A549 (cell line): ENCODE results near the gene CP. TPM values are rescaled to one million over a fixed set of nuclear protein-coding genes. Genes with fewer than 3 reads are reported as not detected.
"Not testable (repeated sequence)": the region's sequence is repeated elsewhere in the genome, so short reads cannot be mapped to it uniquely, and the experiment has no call there.

ENCODE experiments used
- ATAC-seq, 2 experiments: fragments of 200-7000 bp in 1 of 2; fragments of >200 bp in 1 of 2; cut with Nextera tagmentation in 1 of 2; cut with Tn5 transposase in 1 of 2; 3 replicates each; pipeline versions ENCODE4 v1.8.0 to v1.9.1; 2018 to 2020; ENCODE audit warnings: mild to moderate bottlenecking in 1 of 2, moderate library complexity in 1 of 2
- CTCF ChIA-PET: fragments of 300-600 bp; sonication (Branson Sonifier 250); formaldehyde crosslinking; extraction: SDS; loops from one replicate; lab custom pipeline; 2021; ENCODE audit warnings: antibody characterized with exemption, inconsistent platforms; lab: Yijun Ruan, JAX
- POLR2A ChIA-PET: fragments of 350-600 bp; formaldehyde crosslinking; extraction: SDS; loops from one replicate; lab custom pipeline; 2021; ENCODE audit warnings: antibody characterized with exemption, inconsistent platforms; lab: Yijun Ruan, JAX
- DNase-seq, 2 experiments: peaks; one replicate each; pipeline versions ENCODE4 v3.0.0 to v3.0.0-alpha.2; 2011 to 2016; ENCODE audit warnings: low read depth in 1 of 2, low spot score in 1 of 2
- FAIRE-seq: peaks from 2 replicates; lab custom pipeline; 2011; peaks lifted over from hg19 to GRCh38; lab: Jason Lieb, UNC
- H3K27ac ChIP-seq, 2 experiments: fragments of >200 bp; sonication (Bioruptor Twin); formaldehyde crosslinking; 3 replicates each; pipeline ENCODE4 v1.5.1; 2016 to 2017
- H3K4me1 ChIP-seq: fragments of >200 bp; sonication (Bioruptor Twin); formaldehyde crosslinking; 3 replicates; pipeline ENCODE4 v1.6.1; 2016
- H3K4me2 ChIP-seq: fragments of >200 bp; sonication (Bioruptor Twin); formaldehyde crosslinking; 3 replicates; pipeline ENCODE4 v1.6.1; 2016
- H3K4me3 ChIP-seq: fragments of >200 bp; sonication (Bioruptor Twin); formaldehyde crosslinking; 3 replicates; pipeline ENCODE4 v1.5.1; 2016
- H3K9me3 ChIP-seq: fragments of >200 bp; sonication (Bioruptor Twin); formaldehyde crosslinking; 3 replicates; pipeline ENCODE4 v1.6.1; 2016
- BHLHE40 ChIP-seq: IDR thresholded peaks from 2 replicates; pipeline ENCODE4 v1.6.1; 2012; ENCODE audit warnings: low read depth, low read length, inconsistent platforms
- CBX2 ChIP-seq: fragments of 200-600 bp; sonication (generic); IDR thresholded peaks from 2 replicates; pipeline ENCODE4 v1.6.1; 2016; ENCODE audit warnings: low read depth, mild to moderate bottlenecking, borderline replicate concordance
- CBX8 ChIP-seq: fragments of 200-600 bp; sonication (generic); IDR thresholded peaks from 2 replicates; pipeline ENCODE4 v1.6.1; 2016
- CEBPB ChIP-seq, 2 experiments: fragments of >200 bp in 1 of 2; sonication (Bioruptor Twin) in 1 of 2; formaldehyde crosslinking in 1 of 2; IDR thresholded peaks; 2 replicates each; pipeline ENCODE4 v1.6.1; 2012 to 2016
- CTCF ChIP-seq: fragments of >200 bp; sonication (Bioruptor Twin); formaldehyde crosslinking; IDR thresholded peaks from 3 replicates; pipeline ENCODE4 v1.5.1; 2016
- ELK1 ChIP-seq: fragments of 150-350 bp; IDR thresholded peaks from 2 replicates; pipeline ENCODE4 v1.6.1; 2014; ENCODE audit warnings: low read depth, mild to moderate bottlenecking, low read length
- HEYL ChIP-seq: fragments of 250-450 bp; sonication (Bioruptor Pico); IDR thresholded peaks from 2 replicates; pipeline ENCODE4 v1.8.0; 2021; ENCODE audit warnings: mild to moderate bottlenecking, moderate library complexity
- HOXB13 ChIP-seq: fragments of 250-450 bp; sonication (Bioruptor Pico); IDR thresholded peaks from 2 replicates; pipeline ENCODE4 v1.5.0; 2020; ENCODE audit warnings: low read depth, mild to moderate bottlenecking, moderate library complexity
- HOXB5 ChIP-seq: fragments of 250-450 bp; sonication (Bioruptor Pico); IDR thresholded peaks from 2 replicates; pipeline ENCODE4 v1.5.0; 2020; ENCODE audit warnings: mild to moderate bottlenecking, moderate library complexity
- MAZ ChIP-seq: fragments of 150-350 bp; IDR thresholded peaks from 2 replicates; pipeline ENCODE4 v1.6.1; 2014; ENCODE audit warnings: antibody characterized with exemption, low read depth, low read length, borderline replicate concordance
- NR3C1 ChIP-seq: fragments of >200 bp; sonication (Bioruptor Twin); formaldehyde crosslinking; IDR thresholded peaks from 3 replicates; pipeline ENCODE4 v1.6.1; 2017
- PHF8 ChIP-seq: fragments of 200-600 bp; sonication (generic); IDR thresholded peaks from 2 replicates; pipeline ENCODE4 v1.6.1; 2016; ENCODE audit warnings: low read depth, mild to moderate bottlenecking, antibody characterized with exemption, moderate library complexity, borderline replicate concordance
- POLR2A ChIP-seq: IDR thresholded peaks from 2 replicates; pipeline ENCODE4 v1.6.1; 2012; ENCODE audit warnings: mild to moderate bottlenecking, low read length
- RARB ChIP-seq: fragments of 250-450 bp; sonication (Bioruptor Pico); IDR thresholded peaks from 2 replicates; pipeline ENCODE4 v1.8.0; 2021; ENCODE audit warnings: mild to moderate bottlenecking, moderate library complexity
- RFX5 ChIP-seq: fragments of 450-650 bp; IDR thresholded peaks from 2 replicates; pipeline ENCODE4 v1.7.1; 2014; ENCODE audit warnings: antibody characterized with exemption, mild to moderate bottlenecking, moderate library complexity
- TFCP2L1 ChIP-seq: fragments of 250-450 bp; sonication (Bioruptor Pico); IDR thresholded peaks from 2 replicates; pipeline ENCODE4 v1.5.0; 2021; ENCODE audit warnings: mild to moderate bottlenecking
- ZNF302 ChIP-seq: fragments of 250-450 bp; sonication (Bioruptor Pico); IDR thresholded peaks from 2 replicates; pipeline ENCODE4 v1.9.0; 2021; ENCODE audit warnings: inconsistent platforms, mild to moderate bottlenecking, moderate library complexity
- WGBS: methylation state at CpG from one replicate; pipeline ENCODE4 v1.1.6; 2017; ENCODE audit errors: missing lambda C conversion rate; 5-methylcytosine and 5-hydroxymethylcytosine counted together
- polyA plus RNA-seq, 4 experiments: library from polyadenylated mRNA; depleted of rRNA in 3 of 4; stranded (reverse); fragments of >200 nt; fragmentation: RNase III in 1 of 4; extraction: RNeasy Plus Mini Kit Qiagen cat#74134 plus additional on column Dnase treatment in 1 of 4; gene quantifications; 2 replicates in 3 of 4; 3 replicates in 1 of 4; pipeline ENCODE4 v1.2.3, GENCODE V29; 2011 to 2017
- TF ChIP-seq, protein P1 (sequence below): fragments of 250-450 bp; sonication (Bioruptor Pico); IDR thresholded peaks from 2 replicates; pipeline ENCODE4 v1.5.0; 2020; ENCODE audit warnings: low read depth, mild to moderate bottlenecking, moderate library complexity
- TF ChIP-seq, protein P2 (sequence below): fragments of >200 bp; sonication (Bioruptor Twin); formaldehyde crosslinking; IDR thresholded peaks from 2 replicates; pipeline ENCODE4 v1.6.1; 2016
- TF ChIP-seq, protein P3 (sequence below): fragments of >200 bp; sonication (Bioruptor Twin); formaldehyde crosslinking; IDR thresholded peaks from 3 replicates; pipeline ENCODE4 v1.6.1; 2016

The CP gene
- polyA plus RNA-seq, 2 of the 4 experiments (the other 2 are of a cell fraction) = 5.2 to 42.6 TPM

- CTCF ChIA-PET = interaction anchor here (0.7 kb wide), 1 partner anchor 360 kb away, joined by 3 read pairs; no protein-coding TSS in a partner anchor
- 89% methylated on average over 2 of the region's 2 CpGs for WGBS
- FAIRE-seq, H3K27ac ChIP-seq, H3K4me2 ChIP-seq, H3K9me3 ChIP-seq, ATAC-seq, DNase-seq, POLR2A ChIA-PET, H3K4me3 ChIP-seq, H3K4me1 ChIP-seq: not testable (repeated sequence)
Measured at GRCh38 chr3:149238268-149238667, 16.6 kb upstream of the CP start.

DNA sequence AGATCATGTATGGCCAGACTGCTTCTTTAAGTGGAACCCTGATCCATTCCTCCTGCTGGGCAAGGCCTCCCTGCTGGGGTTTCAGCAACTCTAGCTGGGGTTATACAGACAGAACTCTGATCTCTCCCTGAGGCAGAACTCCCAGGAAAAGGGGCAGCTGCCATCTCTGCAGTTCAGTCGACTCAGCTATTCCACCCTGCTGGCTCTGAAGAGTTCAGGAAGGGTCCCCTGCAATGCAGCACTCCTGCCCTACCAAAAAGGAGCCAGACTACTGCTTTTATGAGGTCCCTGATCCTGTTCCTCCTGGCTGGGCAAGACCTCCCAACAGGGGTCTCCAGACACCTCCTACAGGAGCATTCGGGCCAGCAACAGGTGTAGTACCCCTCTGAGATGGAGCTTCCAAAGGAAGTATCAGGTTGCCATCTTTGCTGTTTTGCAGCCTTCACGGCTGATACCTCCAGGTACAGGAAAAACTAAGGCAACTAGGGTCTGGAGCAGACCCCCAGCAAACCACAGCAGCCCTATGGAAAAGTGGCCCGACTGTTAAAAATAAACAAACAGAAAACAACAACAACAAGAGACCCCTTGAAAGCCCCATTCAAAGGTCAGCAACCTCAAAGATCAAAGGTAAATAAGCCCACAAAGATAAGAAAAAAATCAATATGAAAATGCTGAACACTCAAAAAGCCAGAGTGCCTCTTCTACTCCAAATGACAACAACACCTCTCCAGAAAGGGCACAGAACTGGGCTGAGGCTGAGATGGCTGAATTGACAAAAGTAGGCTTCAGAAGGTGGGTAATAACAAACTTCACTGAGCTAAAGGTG is 14.2 kb upstream of the CP start:
- ChIA-PET POLR2A (no interaction called here), CTCF (interaction anchor here (1.1 kb wide), 1 partner anchor 78 kb away, joined by 3 read pairs; no protein-coding TSS in a partner anchor)
- H3K27ac ChIP-seq = peak overlapping the region in 1 of 2 experiments; percentile 7; a peak in 1 of 6 replicates
- no peak for FAIRE-seq
- no peak overlapping the region for H3K4me3 ChIP-seq
- 80% methylated on average over 4 of the region's 4 CpGs for WGBS
- no peak for DNase-seq
- TF ChIP-seq, protein P1, sequence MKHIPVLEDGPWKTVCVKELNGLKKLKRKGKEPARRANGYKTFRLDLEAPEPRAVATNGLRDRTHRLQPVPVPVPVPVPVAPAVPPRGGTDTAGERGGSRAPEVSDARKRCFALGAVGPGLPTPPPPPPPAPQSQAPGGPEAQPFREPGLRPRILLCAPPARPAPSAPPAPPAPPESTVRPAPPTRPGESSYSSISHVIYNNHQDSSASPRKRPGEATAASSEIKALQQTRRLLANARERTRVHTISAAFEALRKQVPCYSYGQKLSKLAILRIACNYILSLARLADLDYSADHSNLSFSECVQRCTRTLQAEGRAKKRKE (CRISPR knock-in tag) = no peak
- no peak for TF ChIP-seq NR3C1
- no peak for TF ChIP-seq ELK1
- no peak for TF ChIP-seq BHLHE40
- TF ChIP-seq CBX2 = no peak
- ATAC-seq = no peak
- H3K4me1 ChIP-seq = no peaks in the 10 kb centered on the region
- H3K9me3 ChIP-seq = no peaks in the 10 kb centered on the region
- no peak overlapping the region for H3K4me2 ChIP-seq

GRCh38 chr3:149234671-149235245 is 13.1 kb upstream of the CP start:
- no peak overlapping the region for H3K4me2 ChIP-seq
- POLR2A ChIA-PET = no interaction called here
- DNase-seq (no peak), FAIRE-seq (no peak), ATAC-seq (no peak)
- WGBS = 54% methylated on average over 5 of the region's 5 CpGs
- no peaks in the 10 kb centered on the region for H3K9me3 ChIP-seq
- no peaks in the 10 kb centered on the region for H3K4me1 ChIP-seq
- no peak for TF ChIP-seq MAZ
- TF ChIP-seq, protein P2, sequence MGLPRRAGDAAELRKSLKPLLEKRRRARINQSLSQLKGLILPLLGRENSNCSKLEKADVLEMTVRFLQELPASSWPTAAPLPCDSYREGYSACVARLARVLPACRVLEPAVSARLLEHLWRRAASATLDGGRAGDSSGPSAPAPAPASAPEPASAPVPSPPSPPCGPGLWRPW = no peak
- H3K27ac ChIP-seq = no peak overlapping the region; a peak in 1 of 6 replicates
- no peak overlapping the region for H3K4me3 ChIP-seq
- CTCF ChIA-PET = interaction anchor here (0.6 to 1.1 kb wide), 3 partner anchors 77 to 151 kb away, joined by 3 to 5 read pairs (median 3); no protein-coding TSS in a partner anchor

DNA sequence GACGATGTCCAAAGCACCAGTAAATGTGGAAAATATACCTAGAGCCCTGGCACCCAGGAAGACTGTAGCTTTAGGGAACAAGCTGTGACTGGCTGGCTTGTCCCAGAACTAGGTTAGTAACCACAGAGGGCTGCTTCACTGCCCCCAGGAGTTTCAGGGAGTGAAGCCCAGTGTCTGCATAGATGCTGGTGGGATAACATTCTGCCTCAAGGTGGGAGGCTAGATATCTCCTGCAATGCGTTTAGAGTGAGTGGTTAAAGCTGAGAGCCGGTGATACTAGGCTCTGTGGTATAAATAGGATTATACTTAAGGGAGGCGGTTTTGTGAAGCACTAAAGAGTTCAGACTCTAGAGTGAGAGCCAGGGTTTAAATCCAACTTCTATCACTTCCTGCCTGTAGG is 11.7 kb upstream of the CP start:
- WGBS = 89% methylated on average over 4 of the region's 4 CpGs
- H3K4me2 ChIP-seq = no peak overlapping the region
- no peaks in the 10 kb centered on the region for H3K9me3 ChIP-seq
- ATAC-seq (no peak), DNase-seq (no peak), FAIRE-seq (no peak)
- ChIA-PET CTCF (interaction anchor here (0.6 to 1.1 kb wide), 2 partner anchors 9 to 23 kb away, joined by 3 to 5 read pairs; no protein-coding TSS in a partner anchor), POLR2A (no interaction called here)
- H3K4me1 ChIP-seq = no peaks in the 10 kb centered on the region
- TF ChIP-seq HOXB13 (CRISPR knock-in tag) (no peak), HOXB5 (CRISPR knock-in tag) (no peak), HEYL (CRISPR knock-in tag) (no peak), TFCP2L1 (CRISPR knock-in tag) (no peak), RARB (CRISPR knock-in tag) (no peak), CEBPB (IDR thresholded peaks at IDR 0.05) (no peak), POLR2A (no peak), CTCF (no peak), RFX5 (no peak), ZNF302 (no peak), PHF8 (no peak), CBX8 (no peak), ELK1 (no peak)
- TF ChIP-seq, protein P3, sequence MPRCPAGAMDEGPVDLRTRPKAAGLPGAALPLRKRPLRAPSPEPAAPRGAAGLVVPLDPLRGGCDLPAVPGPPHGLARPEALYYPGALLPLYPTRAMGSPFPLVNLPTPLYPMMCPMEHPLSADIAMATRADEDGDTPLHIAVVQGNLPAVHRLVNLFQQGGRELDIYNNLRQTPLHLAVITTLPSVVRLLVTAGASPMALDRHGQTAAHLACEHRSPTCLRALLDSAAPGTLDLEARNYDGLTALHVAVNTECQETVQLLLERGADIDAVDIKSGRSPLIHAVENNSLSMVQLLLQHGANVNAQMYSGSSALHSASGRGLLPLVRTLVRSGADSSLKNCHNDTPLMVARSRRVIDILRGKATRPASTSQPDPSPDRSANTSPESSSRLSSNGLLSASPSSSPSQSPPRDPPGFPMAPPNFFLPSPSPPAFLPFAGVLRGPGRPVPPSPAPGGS = no peak
- no peak overlapping the region for H3K27ac ChIP-seq
- no peak overlapping the region for H3K4me3 ChIP-seq
